ENCODE data around the gene A2M. TPM values are rescaled to one million over a fixed set of nuclear protein-coding genes. Genes with fewer than 3 reads are reported as not detected.

Gene A2M
- total and polyA plus RNA-seq, 2 of the 13 experiments (the other 11 are each of a cell fraction or from before 2014, with no cell fraction given) = 2,807 to 6,551 TPM

DNA sequence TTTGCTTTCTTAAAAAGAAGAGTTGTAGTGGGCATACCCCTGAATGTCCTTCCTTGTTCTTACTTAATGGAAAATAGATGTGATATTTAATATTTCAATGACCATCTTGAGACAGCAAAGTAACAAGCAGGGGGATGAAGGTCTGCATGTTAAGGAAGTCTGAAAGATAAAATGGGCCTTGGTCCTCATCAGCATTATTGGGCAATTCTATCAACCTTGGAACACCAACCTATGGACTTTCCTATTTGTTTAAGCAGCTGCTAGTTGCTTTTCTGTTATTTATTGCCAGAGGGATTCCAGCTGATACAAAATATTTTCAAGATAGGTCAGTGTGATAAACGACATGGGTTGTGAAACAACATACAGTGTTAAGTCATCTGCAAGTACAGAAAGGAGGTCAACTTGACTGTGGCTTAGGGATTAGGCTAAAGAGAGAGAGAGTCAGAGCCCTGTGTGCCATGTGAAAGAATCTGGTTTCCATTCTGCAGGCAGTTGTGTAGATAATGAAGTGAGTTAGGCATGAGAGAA is 16.4 kb upstream of the A2M start (continued):
- TF ChIP-seq ZNF510 (CRISPR knock-in tag; IDR thresholded peaks at IDR 0.05; ENCODE audit: low read depth) (no peak), KDM6A (CRISPR knock-in tag; IDR thresholded peaks at IDR 0.05; ENCODE audit: low read depth) (peak; percentile 97), GZF1 (CRISPR knock-in tag; IDR thresholded peaks at IDR 0.05) (0 out of 2 replicates have a peak, but pooled peaks have one; percentile 78), ZNF607 (CRISPR knock-in tag; IDR thresholded peaks at IDR 0.05; ENCODE audit: borderline replicate concordance) (peak; percentile 86; the same call in 1 of the 2 replicates), CREM (IDR thresholded peaks at IDR 0.05) (peak; percentile 97), CREM (CRISPR knock-in tag; IDR thresholded peaks at IDR 0.05) (no peak), PAXIP1 (CRISPR knock-in tag; conservative IDR thresholded peaks at IDR 0.05) (peak; percentile 100), STAG1 (CRISPR knock-in tag; IDR thresholded peaks at IDR 0.05) (peak; percentile 45), ZNF780A (CRISPR knock-in tag; IDR thresholded peaks at IDR 0.05) (peak; percentile 43; the same call in 1 of the 2 replicates), XRCC5 (optimal IDR thresholded peaks at IDR 0.05; ENCODE audit: low read length) (no peak), ATM (IDR thresholded peaks at IDR 0.05; ENCODE audit: borderline replicate concordance) (no peak), SIX4 (CRISPR knock-in tag; IDR thresholded peaks at IDR 0.05) (peak; percentile 94), NFE2L2 (IDR thresholded peaks at IDR 0.05; ENCODE audit: low read length) (peak; percentile 12; the same call in 1 of the 2 replicates), KLF6 (CRISPR knock-in tag; IDR thresholded peaks at IDR 0.05) (peak; percentile 81; the same call in 1 of the 2 replicates), ZNF563 (CRISPR knock-in tag; IDR thresholded peaks at IDR 0.05) (no peak), NFATC3 (CRISPR knock-in tag; IDR thresholded peaks at IDR 0.05) (peak; percentile 83; the same call in 1 of the 2 replicates), MLLT10 (CRISPR knock-in tag; IDR thresholded peaks at IDR 0.05) (no peak), NFKBIZ (CRISPR knock-in tag; IDR thresholded peaks at IDR 0.05) (no peak; the same call in 1 of the 2 replicates), ZNF275 (CRISPR knock-in tag; IDR thresholded peaks at IDR 0.05; ENCODE audit: borderline replicate concordance) (peak; percentile 56; the same call in 1 of the 2 replicates), ZNF772 (CRISPR knock-in tag; IDR thresholded peaks at IDR 0.05) (peak; percentile 92; the same call in 1 of the 2 replicates), ZNF225 (CRISPR knock-in tag; IDR thresholded peaks at IDR 0.05) (no peak), PHF8 (CRISPR knock-in tag; IDR thresholded peaks at IDR 0.05) (no peak), HDAC1 (CRISPR knock-in tag; IDR thresholded peaks at IDR 0.05) (peak; percentile 96)
- TF ChIP-seq, protein P1, sequence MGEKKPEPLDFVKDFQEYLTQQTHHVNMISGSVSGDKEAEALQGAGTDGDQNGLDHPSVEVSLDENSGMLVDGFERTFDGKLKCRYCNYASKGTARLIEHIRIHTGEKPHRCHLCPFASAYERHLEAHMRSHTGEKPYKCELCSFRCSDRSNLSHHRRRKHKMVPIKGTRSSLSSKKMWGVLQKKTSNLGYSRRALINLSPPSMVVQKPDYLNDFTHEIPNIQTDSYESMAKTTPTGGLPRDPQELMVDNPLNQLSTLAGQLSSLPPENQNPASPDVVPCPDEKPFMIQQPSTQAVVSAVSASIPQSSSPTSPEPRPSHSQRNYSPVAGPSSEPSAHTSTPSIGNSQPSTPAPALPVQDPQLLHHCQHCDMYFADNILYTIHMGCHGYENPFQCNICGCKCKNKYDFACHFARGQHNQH (CRISPR knock-in tag; IDR thresholded peaks at IDR 0.05) = peak; percentile 93
- TF ChIP-seq, protein P2, sequence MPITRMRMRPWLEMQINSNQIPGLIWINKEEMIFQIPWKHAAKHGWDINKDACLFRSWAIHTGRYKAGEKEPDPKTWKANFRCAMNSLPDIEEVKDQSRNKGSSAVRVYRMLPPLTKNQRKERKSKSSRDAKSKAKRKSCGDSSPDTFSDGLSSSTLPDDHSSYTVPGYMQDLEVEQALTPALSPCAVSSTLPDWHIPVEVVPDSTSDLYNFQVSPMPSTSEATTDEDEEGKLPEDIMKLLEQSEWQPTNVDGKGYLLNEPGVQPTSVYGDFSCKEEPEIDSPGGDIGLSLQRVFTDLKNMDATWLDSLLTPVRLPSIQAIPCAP (CRISPR knock-in tag; IDR thresholded peaks at IDR 0.05; ENCODE audit: low read depth) = no peak
- TF ChIP-seq, protein P3, sequence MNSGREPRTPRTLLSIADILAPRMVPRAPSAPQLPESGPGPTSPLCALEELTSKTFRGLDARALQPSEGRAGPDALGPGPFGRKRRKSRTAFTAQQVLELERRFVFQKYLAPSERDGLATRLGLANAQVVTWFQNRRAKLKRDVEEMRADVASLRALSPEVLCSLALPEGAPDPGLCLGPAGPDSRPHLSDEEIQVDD (CRISPR knock-in tag; IDR thresholded peaks at IDR 0.05; ENCODE audit: borderline replicate concordance) = no peak

Measured in HepG2 (cell line).